Kidney epithelial cell (primary cell): ENCODE data around the gene IQSEC1. TPM values are rescaled to one million over a fixed set of nuclear protein-coding genes. Genes with fewer than 3 reads are reported as not detected.

Source experiments
- DNase-seq: peaks from one replicate; pipeline ENCODE4 v3.0.0-alpha.2; 2010; ENCODE audit warnings: low read depth
- H3K27me3 ChIP-seq: 2 replicates; pipeline ENCODE4 v1.6.0; 2011; ENCODE audit warnings: low read length; ENCODE audit not compliant: control insufficient read depth, insufficient read depth
- H3K36me3 ChIP-seq: 2 replicates; pipeline ENCODE4 v1.5.1; 2011; ENCODE audit warnings: low read length; ENCODE audit not compliant: control insufficient read depth, insufficient read depth
- H3K4me3 ChIP-seq: 2 replicates; pipeline ENCODE4 v1.5.1; 2011; ENCODE audit warnings: low read depth, mild to moderate bottlenecking, control low read depth, low read length
- CTCF ChIP-seq: IDR thresholded peaks from 2 replicates; pipeline ENCODE4 v1.5.1; 2011; ENCODE audit warnings: mild to moderate bottlenecking, moderate library complexity, low read length, control low read depth, inconsistent platforms; ENCODE audit not compliant: insufficient read depth, poor library complexity, severe bottlenecking
- total RNA-seq: library from RNA; depleted of rRNA; stranded (reverse); fragments of >200 nt; gene quantifications from 2 replicates; pipeline ENCODE4 v1.2.3, GENCODE V29; 2015

Gene IQSEC1
- total RNA-seq, 1 donor from 2014 or later, result 14.9 TPM

- TF ChIP-seq CTCF, result no peak
- Histone ChIP-seq H3K36me3 (no peaks in the 10 kb centered on the region), H3K4me3 (no peak overlapping the region), H3K27me3 (no peaks in the 10 kb centered on the region)
- DNase-seq, result no peak
Observed at GRCh38 chr3:13021141-13022114, 51.8 kb downstream of the IQSEC1 start.

GRCh38 chr3:13020159-13020750, 53.0 kb downstream of the IQSEC1 start:
- no peak for DNase-seq
- TF ChIP-seq CTCF, result no peak
- no peaks in the 10 kb centered on the region for H3K27me3 ChIP-seq
- H3K4me3 ChIP-seq, result no peak overlapping the region
- no peaks in the 10 kb centered on the region for H3K36me3 ChIP-seq

- peak; percentile 38 for DNase-seq
- H3K36me3 ChIP-seq, result no peaks in the 10 kb centered on the region
- TF ChIP-seq CTCF, result no peak
- H3K4me3 ChIP-seq, result no peak overlapping the region
- H3K27me3 ChIP-seq, result no peaks in the 10 kb centered on the region
Observed at GRCh38 chr3:13019243-13020095, 53.8 kb downstream of the IQSEC1 start.

DNA sequence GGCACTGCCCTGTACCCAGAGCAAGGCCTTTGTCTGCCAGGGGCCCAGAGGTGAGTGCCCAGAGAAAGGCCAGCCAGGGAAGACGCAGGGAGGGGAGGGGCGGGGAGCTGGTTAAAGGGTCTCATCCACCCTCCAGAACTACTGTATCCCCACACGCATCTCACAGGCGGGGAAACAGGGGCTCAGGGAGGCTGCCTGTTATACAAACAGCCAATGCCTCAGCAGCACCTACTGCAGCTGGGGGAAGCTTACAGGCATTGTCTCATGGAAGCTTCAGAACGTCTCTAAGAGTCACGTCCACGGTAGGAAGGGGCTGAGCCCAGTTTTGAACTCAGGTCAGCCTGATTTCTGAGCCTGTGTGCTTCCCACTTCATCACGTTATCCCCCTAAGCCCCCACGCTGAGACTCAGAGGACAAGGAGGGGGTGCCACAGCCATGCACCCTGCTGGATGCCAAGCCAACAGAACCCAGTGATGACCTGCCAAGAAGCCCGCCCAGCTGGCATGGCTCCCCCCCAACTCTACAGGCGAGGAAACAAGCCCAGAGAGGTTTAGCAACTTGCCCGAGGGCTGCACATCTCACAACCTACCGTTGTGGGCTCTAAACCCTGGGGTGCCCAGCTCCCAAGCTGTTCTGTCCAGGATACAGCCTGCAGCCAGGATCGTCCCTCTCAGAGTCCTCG, 54.5 kb downstream of the IQSEC1 start:
- no peaks in the 10 kb centered on the region for H3K27me3 ChIP-seq
- no peak overlapping the region for H3K4me3 ChIP-seq
- TF ChIP-seq CTCF, result no peak

GRCh38 chr3:13018043-13018451, 55.2 kb downstream of the IQSEC1 start:
- TF ChIP-seq CTCF, result no peak
- DNase-seq, result no peak
- H3K36me3 ChIP-seq, result no peaks in the 10 kb centered on the region
- no peaks in the 10 kb centered on the region for H3K27me3 ChIP-seq
- H3K4me3 ChIP-seq, result no peak overlapping the region

More for the DNA sequence above, 54.5 kb downstream of the IQSEC1 start:
- DNase-seq, result no peak
- H3K36me3 ChIP-seq, result no peaks in the 10 kb centered on the region
